Measurements from ENCODE around the gene PRKCA.
A peak's percentile ranks its signal among the peaks of the same experiment; 100 is the strongest.

- TF ChIP-seq POLR2AphosphoS5 (IDR thresholded peaks at IDR 0.05; ENCODE audit: insufficient read depth in 1 of 2, low read depth in 1 of 2) (peak; percentile 15 to 41), CTCF (IDR thresholded peaks at IDR 0.05) (no peak), POLR2A (IDR thresholded peaks at IDR 0.05) (no peak)
These were observed 231.2 kb downstream of the PRKCA start for GRCh38 chr17:66533572-66533971.

Measured in vagina (tissue), 2 donors.